Right ventricle myocardium superior (tissue), 1 donor: ENCODE measurements around the gene AHRR. TPM values are rescaled to one million over a fixed set of nuclear protein-coding genes. Genes with fewer than 3 reads are reported as not detected.
"Not testable (repeated sequence)": the region's sequence is repeated elsewhere in the genome, so short reads cannot be mapped to it uniquely, and the experiment has no call there.

Experiments
- ATAC-seq: fragments of 200-7000 bp; cut with Tn5 transposase; one replicate; pipeline ENCODE4 v1.9.1; 2020; ENCODE audit warnings: mild to moderate bottlenecking; ENCODE audit not compliant: poor library complexity
- DNase-seq: peaks from one replicate; pipeline ENCODE4 v3.0.0-alpha.2; 2020
- intact Hi-C: fragments of 100-400 bp; cut with DNase I; formaldehyde crosslinking; loops from one replicate; pipeline ENCODE4 v1.11.2; 2022
- long read RNA-seq: library from polyadenylated mRNA; unstranded; transcript quantifications from one replicate; pipeline ENCODE4 v2.0.0, GENCODE V29; 2021
- total RNA-seq: library from RNA; stranded (reverse); fragmentation: NEBNext Ultra II Directional; extraction: Animal tissue kit (Norgen Biotek cat#: 25700); gene quantifications from one replicate; pipeline ENCODE4 v1.2.1, GENCODE V29; 2021
- donor health status: DM: no; HTN: yes; CAD: no; lungs with severe emphysema.

Gene AHRR
- total RNA-seq, result 1.8 TPM
- long read RNA-seq, partial matches to known transcripts, result 0 of 5 reads
- long read RNA-seq, other reads (novel, unspliced or antisense), result 5 of 5 reads

DNA sequence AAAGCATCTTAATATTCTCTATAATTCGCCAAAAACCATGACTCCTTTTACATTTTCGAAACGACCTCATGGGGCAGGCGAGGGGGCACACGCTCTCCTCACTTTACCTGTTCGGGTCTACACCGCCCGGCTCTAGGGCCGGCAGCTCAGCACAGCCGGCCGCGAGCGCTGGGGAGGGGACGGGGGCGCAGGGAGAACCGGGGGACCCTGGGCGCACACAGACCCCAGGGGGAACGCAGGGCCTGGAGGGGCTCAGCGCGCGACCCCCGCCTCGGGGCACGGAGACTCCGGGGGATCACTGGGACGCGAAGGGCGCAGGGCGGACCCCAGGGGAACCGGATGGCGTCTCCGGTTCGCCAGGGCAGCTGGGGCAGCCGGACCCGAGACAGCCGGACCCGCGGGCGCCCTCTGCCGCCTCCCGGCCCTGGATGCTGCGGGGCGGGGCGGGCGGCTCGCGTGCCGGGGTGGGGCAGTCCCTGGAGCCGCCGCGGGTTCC is at the start of gene AHRR:
Gene AHRR (plus strand): TSS at position 485 of the 496 bp plus-strand sequence. CDS start 22,189 bp downstream, outside the sequence.
- intact Hi-C loops, result no loop called here
- DNase-seq (peak; percentile 77), ATAC-seq (peak; percentile 83)

- DNase-seq, ATAC-seq, intact Hi-C loops: not testable (repeated sequence)
Observed at GRCh38 chr5:271828-272167, 49.7 kb upstream of the AHRR start.

DNA sequence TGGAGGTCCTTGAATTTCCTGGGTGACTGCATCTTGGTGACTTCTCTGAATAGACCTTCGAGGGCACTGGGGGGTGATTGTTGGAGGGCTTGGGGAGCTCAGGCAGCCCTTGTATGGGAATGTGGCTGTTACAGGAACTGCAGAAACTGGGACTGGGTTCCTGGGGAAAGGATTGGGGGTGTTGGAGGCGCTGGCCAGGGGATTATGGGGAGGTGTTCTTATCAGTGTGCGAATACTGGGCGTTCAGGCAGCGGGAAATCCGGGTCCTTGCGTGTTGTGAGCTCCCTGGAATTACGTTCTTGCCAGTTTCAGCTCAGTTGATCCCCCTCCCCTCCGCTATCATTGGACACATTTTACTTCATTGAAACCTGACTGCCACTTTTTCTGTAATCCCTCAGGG is 48.4 kb upstream of the AHRR start:
- intact Hi-C loops, DNase-seq, ATAC-seq: not testable (repeated sequence)

DNA sequence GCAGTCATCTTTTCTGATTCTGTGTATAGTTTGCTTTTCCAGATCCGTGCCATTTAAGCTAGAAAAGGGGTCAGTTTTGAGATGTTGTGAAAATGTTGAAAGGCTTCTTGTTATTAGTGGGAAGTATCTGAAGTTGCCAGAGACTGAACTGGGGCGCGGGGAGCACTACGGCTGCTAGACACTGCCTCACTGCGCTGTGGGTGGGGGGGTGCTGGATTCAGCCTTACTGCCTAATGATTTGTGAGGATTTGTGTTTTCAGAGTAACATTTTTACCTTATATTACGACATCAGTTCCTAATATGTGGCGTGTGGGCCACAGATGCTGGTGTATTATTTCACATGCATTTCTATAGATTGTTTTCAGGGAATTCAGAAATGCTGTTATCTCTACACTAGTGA is 48.0 kb upstream of the AHRR start:
- DNase-seq, ATAC-seq, intact Hi-C loops: not testable (repeated sequence)

- intact Hi-C loops, ATAC-seq, DNase-seq: not testable (repeated sequence)
Observed at GRCh38 chr5:274346-274745, 47.2 kb upstream of the AHRR start.

DNA sequence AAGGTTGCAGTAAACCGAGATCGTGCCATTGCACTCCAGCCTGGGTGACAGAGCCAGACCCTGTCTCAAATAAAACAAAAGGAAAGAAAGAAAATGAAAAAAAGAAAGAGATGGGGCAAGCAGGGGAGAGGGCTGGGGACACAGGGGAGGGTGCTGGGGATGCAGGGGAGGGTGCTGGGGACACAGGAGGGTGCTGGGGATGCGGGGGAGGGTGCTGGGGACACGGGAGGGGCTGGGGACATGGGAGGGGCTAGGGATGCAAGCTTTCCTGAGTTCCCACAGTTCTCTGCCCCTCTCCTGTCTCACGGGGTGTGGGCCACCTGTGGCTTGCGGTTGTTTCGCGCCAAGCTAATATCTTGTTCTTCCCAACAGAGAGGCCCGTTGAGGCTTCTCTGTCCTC is 42.9 kb upstream of the AHRR start:
- no peak for ATAC-seq
- intact Hi-C loops, result no loop called here

DNA sequence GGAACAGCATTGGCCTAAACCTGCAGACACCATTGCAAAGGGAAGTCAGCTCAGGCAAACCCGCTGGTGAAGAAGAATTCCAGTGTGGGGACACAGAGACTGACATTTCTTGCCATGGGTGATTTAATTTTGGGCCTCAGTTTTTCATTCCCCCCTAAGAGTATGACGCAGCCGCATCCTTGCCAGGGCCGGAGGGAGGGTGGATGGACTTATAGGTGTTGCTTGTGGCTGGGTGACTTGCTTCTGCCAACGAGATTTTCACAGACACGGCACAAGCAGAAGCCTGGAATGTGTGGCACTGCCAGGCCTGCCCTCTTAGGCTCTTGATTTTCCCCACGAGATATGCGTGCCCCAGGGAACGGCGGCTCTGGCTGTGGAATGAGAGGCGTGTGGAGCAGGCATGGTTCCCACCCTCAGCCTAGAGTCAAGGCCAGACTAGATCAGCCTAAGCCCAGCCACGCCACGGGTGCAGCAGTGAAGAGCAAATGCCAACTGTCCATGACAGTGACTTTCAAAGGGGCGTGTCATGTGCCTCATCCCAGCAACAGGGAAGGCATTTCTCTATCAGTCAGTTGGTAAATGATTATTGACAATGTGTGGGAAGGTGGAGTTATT is 42.4 kb upstream of the AHRR start:
- intact Hi-C loops, DNase-seq, ATAC-seq: not testable (repeated sequence)

More for the DNA sequence above, 42.9 kb upstream of the AHRR start:
- no peak for DNase-seq

DNA sequence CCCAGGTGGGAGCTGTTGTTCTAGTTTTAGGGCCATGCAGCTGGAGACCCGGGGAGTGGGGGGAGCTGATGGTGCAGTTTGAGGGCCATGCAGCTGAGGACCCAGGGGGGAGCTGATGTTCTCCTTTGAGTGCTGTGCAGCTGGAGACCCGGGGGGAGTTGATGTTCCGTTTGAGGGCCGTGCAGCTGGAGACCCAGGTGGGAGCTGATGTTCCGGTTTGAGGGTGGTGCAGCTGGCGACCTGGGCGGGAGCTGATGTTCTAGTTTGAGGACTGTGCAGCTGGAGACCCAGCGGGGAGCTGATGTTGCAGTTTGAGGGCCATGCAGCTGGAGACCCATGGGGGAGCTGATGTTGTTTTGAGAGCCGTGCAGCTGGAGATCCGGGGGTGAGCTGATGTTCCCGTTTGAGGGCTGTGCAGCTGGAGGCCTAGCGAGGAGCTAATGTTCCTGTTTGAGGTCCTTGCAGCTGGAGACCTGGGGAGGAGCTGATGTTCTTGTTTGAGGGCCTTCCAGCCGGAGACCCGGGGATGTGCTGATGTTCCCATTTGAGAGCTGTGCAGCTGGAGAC is 35.4 kb upstream of the AHRR start:
- ATAC-seq, result no peak
- intact Hi-C loops, result no loop called here
- no peak for DNase-seq

DNA sequence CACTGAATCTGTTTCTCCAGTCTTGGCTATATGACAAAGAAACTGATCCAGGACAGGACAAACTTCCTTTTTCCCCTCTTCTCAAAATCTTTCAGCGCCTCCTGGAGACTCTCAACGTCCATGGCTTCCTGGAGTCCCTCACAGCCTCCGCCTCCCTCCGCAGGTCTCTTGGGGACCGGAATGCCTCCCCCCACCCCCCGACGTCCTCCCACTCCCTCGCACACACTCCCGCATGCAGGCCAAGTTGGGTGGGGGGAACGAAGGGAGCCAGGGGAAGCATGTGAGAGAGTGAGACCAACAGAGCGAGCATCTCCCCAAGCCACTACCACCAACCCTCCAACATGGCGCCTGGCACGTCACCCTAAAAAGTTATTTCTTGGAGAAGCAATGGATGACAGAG is 31.3 kb upstream of the AHRR start:
- ATAC-seq, intact Hi-C loops, DNase-seq: not testable (repeated sequence)

DNA sequence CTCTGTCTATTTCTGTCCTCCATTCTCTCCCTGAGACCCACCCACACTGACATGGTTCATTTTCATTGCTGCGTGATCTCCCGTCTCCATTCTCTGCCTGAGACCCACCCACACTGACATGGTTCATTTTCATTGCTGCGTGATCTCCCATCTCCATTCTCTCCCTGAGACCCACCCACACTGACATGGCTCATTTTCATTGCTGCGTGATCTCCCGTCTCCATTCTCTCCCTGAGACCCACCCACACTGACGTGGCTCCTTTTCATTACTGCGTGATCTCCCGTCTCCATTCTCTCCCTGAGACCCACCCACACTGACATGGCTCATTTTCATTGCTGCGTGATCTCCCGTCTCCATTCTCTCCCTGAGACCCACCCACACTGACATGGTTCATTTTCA is 30.2 kb upstream of the AHRR start:
- DNase-seq, ATAC-seq, intact Hi-C loops: not testable (repeated sequence)

DNA sequence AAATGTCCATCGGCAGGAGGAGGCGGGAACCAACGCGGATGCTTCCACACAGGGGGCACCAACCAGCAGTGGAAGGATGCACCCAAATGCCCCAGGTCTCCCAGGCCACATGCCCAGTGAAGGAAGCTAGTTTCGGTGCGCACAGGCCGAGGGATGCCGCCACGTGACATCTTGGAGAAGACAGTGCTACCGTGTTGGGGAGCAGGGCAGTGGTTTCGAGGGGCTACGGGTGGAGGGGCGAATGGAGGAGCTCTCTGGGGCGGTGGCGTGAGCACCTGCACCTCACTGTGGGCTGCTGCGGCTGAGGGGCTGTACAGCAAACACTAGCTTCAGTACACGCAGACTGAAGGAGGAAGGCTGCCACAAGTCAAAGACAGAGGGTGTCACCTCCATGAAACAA is 26.7 kb upstream of the AHRR start:
- intact Hi-C loops, ATAC-seq, DNase-seq: not testable (repeated sequence)

DNA sequence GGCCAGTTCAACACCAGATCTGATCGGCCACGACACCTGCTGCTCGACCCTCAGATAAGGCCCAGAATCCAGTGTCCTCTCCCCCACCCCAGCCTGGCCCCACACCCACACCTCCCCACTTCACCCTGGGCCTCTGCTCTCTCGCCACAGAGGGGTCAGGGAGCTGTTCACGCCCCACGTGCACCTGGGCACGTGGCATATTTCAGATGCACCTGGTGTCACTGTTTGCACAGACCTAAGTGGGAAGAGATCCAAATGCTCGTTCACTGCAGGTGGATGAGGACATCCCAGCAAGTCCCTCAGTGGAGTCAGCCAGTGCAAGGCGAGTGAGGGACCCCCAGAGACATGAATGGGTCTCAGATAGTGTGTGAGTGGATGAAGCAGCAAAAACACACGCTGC is 25.3 kb upstream of the AHRR start:
- DNase-seq, ATAC-seq, intact Hi-C loops: not testable (repeated sequence)

DNA sequence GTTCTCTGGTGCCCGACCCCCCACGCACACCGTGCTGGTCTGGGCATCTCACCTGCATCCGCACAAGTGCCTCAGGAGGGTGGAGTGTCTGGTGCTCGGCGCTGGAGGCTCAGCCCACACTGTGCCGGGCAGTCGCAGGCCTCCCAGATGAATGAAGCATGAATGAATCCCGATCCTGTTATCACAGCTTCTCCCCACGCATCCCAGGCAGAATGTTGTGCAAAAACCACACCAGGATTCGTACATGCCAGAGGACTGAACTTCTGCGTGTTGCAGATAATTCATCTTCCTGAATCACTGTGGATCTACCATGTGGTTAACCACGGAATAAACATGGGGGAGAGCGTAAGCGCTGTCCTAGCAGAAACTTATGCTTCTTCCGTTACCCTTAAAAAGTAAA is 24.6 kb upstream of the AHRR start:
- DNase-seq, ATAC-seq, intact Hi-C loops: not testable (repeated sequence)

GRCh38 chr5:297448-297847 is 24.1 kb upstream of the AHRR start:
- intact Hi-C loops, ATAC-seq, DNase-seq: not testable (repeated sequence)

GRCh38 chr5:297991-298736 is 23.4 kb upstream of the AHRR start:
- ATAC-seq, intact Hi-C loops: not testable (repeated sequence)

DNA sequence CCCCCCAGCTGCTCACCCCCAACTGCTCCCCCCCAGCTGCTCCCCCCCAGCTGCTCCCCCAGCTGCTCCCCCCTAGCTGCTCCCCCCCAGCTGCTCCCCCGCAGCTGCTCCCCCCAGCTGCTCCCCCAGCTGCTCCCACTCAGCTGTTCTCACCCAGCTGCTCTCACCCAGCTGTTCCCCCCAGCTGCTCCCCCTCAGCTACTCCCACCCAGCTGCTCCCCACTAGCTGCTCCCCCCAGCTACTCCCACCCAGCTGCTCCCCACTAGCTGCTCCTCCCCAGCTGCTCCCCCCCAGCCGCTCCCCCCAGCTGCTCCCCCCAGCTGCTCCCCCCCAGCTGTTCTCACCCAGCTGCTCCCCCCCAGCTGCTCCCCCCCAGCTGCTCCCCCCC is 22.8 kb upstream of the AHRR start:
- no peak for DNase-seq
- intact Hi-C loops, result no loop called here

More at GRCh38 chr5:297991-298736, 23.4 kb upstream of the AHRR start:
- not testable (repeated sequence) for DNase-seq

DNA sequence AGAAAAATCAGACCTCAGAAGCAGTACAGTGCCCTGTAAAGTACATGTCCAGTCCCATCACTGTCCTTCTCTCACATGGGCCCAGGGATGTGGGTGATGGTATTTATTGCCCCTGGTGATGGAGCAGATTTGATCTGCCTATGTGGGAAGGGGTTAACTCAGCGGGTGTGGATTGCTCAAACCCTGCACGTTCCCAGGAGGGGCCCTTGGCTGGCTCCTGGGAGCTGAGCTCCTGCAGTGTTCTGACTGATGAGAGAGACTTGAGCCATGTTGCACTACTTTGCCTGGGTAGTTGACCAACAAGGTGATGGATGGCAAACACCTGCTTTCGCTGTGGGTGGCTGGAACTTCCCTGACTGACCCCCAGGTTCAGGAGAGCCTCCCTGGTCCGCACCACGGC is 21.6 kb upstream of the AHRR start:
- DNase-seq, intact Hi-C loops: not testable (repeated sequence)
- peak; percentile 31 for ATAC-seq

More for the DNA sequence above, 22.8 kb upstream of the AHRR start:
- no peak for ATAC-seq

DNA sequence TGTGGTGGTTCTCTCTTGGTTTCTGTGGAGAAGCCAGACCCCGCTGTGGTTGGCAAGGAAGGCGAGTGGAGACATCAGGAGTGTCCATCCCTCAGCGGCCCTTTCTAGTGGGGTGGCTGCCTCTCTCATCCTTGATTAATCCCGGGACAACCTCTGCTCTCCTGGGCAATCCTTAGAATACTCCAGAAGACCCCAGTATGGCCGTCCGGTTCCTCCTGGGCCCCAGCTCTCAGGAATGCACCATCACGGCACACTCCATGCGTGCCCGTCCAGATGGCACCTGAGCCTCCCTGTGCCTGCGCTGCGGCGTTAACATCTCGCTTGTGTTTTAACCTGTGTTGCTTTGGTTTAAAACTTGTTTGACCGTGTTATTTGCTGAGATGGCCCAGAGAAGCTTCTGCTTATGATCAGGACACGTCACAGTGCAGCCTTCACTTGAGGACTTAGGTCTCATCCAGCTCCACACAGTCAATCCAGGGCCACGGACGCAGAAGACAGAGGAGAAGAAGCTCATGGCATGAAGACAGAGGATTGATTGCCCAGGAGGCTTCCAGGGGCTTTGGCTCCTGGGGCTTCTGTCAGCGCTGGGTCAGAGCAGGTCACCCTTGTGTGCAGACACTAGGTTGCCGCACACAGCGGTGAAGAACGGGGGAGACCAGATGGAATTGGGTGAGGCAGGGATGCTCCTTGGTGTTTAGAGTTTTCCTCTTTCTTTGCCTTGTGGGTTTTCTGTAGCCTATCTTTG is 20.7 kb upstream of the AHRR start:
- intact Hi-C loops, DNase-seq, ATAC-seq: not testable (repeated sequence)

- DNase-seq, intact Hi-C loops, ATAC-seq: not testable (repeated sequence)
Observed at GRCh38 chr5:302416-302815, 19.1 kb upstream of the AHRR start.
